SK-N-MC (cell line): ENCODE measurements around the gene CREB5.

Source experiments
- EZH2 ChIP-seq: fragments of 200-600 bp; sonication (generic); IDR thresholded peaks from one replicate; pipeline ENCODE4 v1.6.1; 2017; ENCODE audit warnings: antibody characterized with exemption
- FOXP2 ChIP-seq: optimal IDR thresholded peaks from 2 replicates; pipeline ENCODE3; 2011; ENCODE audit warnings: mild to moderate bottlenecking, moderate library complexity; ENCODE audit not compliant: insufficient read depth; ENCODE audit errors: extremely low read length, control extremely low read depth
- POLR2AphosphoS5 ChIP-seq: IDR thresholded peaks from 2 replicates; pipeline ENCODE4 v1.6.1; 2012; ENCODE audit warnings: mild to moderate bottlenecking, low read depth, low read length, borderline replicate concordance

- TF ChIP-seq EZH2 = no peak
- TF ChIP-seq POLR2AphosphoS5 = no peak
- TF ChIP-seq FOXP2 = no peak
These were observed 6.0 kb downstream of the CREB5 start for GRCh38 chr7:28418311-28418710.
